NCI-H2196 treated with DMSO at 0.1 percent for 48 hours (cell line): ENCODE measurements around the gene TMEM140.
"Not testable (repeated sequence)": the region's sequence is repeated elsewhere in the genome, so short reads cannot be mapped to it uniquely, and the experiment has no call there.

Experiments used
- DNase-seq: peaks from one replicate; lab custom pipeline; 2025; ENCODE audit not compliant: unreplicated experiment; lab: John Stamatoyannopoulos, UW

The TMEM140 gene

GRCh38 chr7:135211946-135212685 is 64.2 kb downstream of the TMEM140 start:
- not testable (repeated sequence) for DNase-seq

GRCh38 chr7:135213831-135214230 is 66.0 kb downstream of the TMEM140 start:
- DNase-seq = no peak

- DNase-seq = no peak
These were observed 67.3 kb downstream of the TMEM140 start for GRCh38 chr7:135215180-135215579.

GRCh38 chr7:135215698-135216097 is 67.8 kb downstream of the TMEM140 start:
- DNase-seq = no peak
